ENCODE data around the gene F2RL2.

DNA sequence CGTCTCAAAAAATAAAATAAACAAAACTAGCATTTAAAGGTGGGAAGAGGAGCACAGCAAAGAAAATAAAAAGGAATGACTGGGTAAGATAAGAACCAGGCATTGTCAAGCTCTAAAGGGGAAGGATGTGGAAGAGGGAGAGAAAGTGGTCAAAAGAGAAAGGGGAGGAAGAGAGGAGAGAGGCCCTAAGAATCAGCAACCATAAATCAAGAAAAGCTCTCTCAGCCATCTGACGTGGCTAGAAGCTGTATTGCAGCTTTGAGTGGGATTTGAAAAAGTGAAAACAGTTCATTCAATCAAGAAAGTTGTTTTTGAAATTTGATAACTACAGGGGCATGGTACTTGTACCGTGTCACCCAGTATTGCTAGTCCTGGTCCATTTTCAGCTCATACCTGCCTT, 47.3 kb upstream of the F2RL2 start:
- TF ChIP-seq POLR2A (IDR thresholded peaks at IDR 0.05; ENCODE audit: low read depth, low read length) = no peak
- no peak for TF ChIP-seq POLR2AphosphoS5 (IDR thresholded peaks at IDR 0.05; ENCODE audit: low read depth, low read length)
- no peak for TF ChIP-seq POU2F2 (IDR thresholded peaks at IDR 0.05; ENCODE audit: low read depth, low read length)
- no peak for TF ChIP-seq TAF1 (IDR thresholded peaks at IDR 0.05; ENCODE audit: low read depth, low read length)
- TF ChIP-seq SPI1 (IDR thresholded peaks at IDR 0.05; ENCODE audit: low read depth, low read length) = no peak

Measured in GM12891 (cell line).